Adrenal gland (tissue), 12 donors: ENCODE data around the gene CELF2. TPM values are rescaled to one million over a fixed set of nuclear protein-coding genes. Genes with fewer than 3 reads are reported as not detected.

Experiments used
- DNase-seq, 7 donors: peaks; one replicate each; pipeline ENCODE4 v3.0.0-alpha.2; 2019 to 2020
- H3K27ac ChIP-seq, 5 donors: fragments of 200-600 bp; sonication (generic) in 4 of 5; 1 replicate in 3 of 5; 2 replicates in 2 of 5; pipeline versions ENCODE4 v1.5.1 to v1.8.0; 2016 to 2020; ENCODE audit warnings: mild to moderate bottlenecking in 1 of 5
- H3K27me3 ChIP-seq: fragments of 200-600 bp; 2 replicates; pipeline ENCODE4 v1.8.0; 2021
- H3K36me3 ChIP-seq, 2 donors: fragments of 200-600 bp; replicated peaks in 1 of 2; 1 replicate in 1 of 2; 2 replicates in 1 of 2; pipeline versions ENCODE4 v1.5.1 to v1.8.0; 2018 to 2022
- H3K4me1 ChIP-seq, 2 donors: fragments of 200-600 bp; replicated peaks in 1 of 2; 1 replicate in 1 of 2; 2 replicates in 1 of 2; pipeline versions ENCODE4 v1.5.1 to v1.8.0; 2018 to 2021
- H3K4me3 ChIP-seq, 4 donors: fragments of 200-600 bp; sonication (generic) in 3 of 4; one replicate each; pipeline ENCODE4 v1.5.1; 2016 to 2018
- H3K9me3 ChIP-seq, 3 donors: fragments of 200-600 bp; sonication (generic) in 1 of 3; replicated peaks in 1 of 3; 1 replicate in 2 of 3; 2 replicates in 1 of 3; pipeline versions ENCODE4 v1.5.1 to v1.8.0; 2016 to 2021
- POLR2A ChIP-seq, 2 donors: fragments of 450-650 bp; IDR thresholded peaks; one replicate each; pipeline ENCODE4 v1.6.1; 2017; ENCODE audit warnings: antibody characterized with exemption in 2 of 2, mild to moderate bottlenecking in 2 of 2, moderate library complexity in 1 of 2
- WGBS, 4 donors: extraction: QIAGEN DNeasy Blood & Tissue Kit in 2 of 4; methylation state at CpG; one replicate each; pipeline versions ENCODE4 v1.1.5 to v1.1.7; 2013 to 2017; 5-methylcytosine and 5-hydroxymethylcytosine counted together
- intact Hi-C, 2 donors: fragments of 100-400 bp; cut with DNase I; formaldehyde crosslinking; loops; one replicate each; pipeline versions ENCODE4 v1.14.1 to v1.15.0; 2022 to 2023
- polyA plus RNA-seq, 3 donors: library from polyadenylated mRNA; stranded (reverse); fragments of 200-250 nt in 2 of 3; fragments of 350-450 nt in 1 of 3; fragmentation: Illumina TruSeq in 1 of 3; extraction: RNeasy Lipid Tissue Mini Kit (QIAGEN cat#74804) in 1 of 3; gene quantifications; one replicate each; pipeline ENCODE4 v1.2.3, GENCODE V29; 2013 to 2014
- total RNA-seq, 9 donors: library from RNA; depleted of rRNA in 4 of 9; stranded (reverse); fragments of >200 nt in 4 of 9; fragments of 120-200 nt in 1 of 9; fragmentation: NEBNext Ultra II Directional in 1 of 9; extraction: Animal tissue kit (Norgen Biotek cat#: 25700) in 1 of 9; gene quantifications; one replicate each; pipeline versions ENCODE4 v1.1.0 to v1.2.4, GENCODE V29; 2013 to 2023
- TF ChIP-seq, protein P1 (sequence below), 6 experiments: fragments of 450-650 bp in 4 of 6; fragments of 200-600 bp in 2 of 6; sonication (generic) in 1 of 6; IDR thresholded peaks; 1 replicate in 5 of 6; 2 replicates in 1 of 6; pipeline versions ENCODE4 v1.5.1 to v1.8.0; 2016 to 2021; ENCODE audit warnings: antibody characterized with exemption in 6 of 6, mild to moderate bottlenecking in 2 of 6, moderate library complexity in 1 of 6
- donor health status: healthy with polysubstance abuse.
- donor health status: Bipolar disorder and iron deficiency.
- donor health status: DM: yes; HTN: yes; CAD: no.
- donor health status: DM: no; HTN: no; CAD: no.
- donor health status: DM: no; HTN: no; CAD: no.
- donor health status: DM: yes; HTN: yes; CAD: no.

The CELF2 gene
- total and polyA plus RNA-seq, 12 donors = 2.7 to 26.0 (median 10.3) TPM

DNA sequence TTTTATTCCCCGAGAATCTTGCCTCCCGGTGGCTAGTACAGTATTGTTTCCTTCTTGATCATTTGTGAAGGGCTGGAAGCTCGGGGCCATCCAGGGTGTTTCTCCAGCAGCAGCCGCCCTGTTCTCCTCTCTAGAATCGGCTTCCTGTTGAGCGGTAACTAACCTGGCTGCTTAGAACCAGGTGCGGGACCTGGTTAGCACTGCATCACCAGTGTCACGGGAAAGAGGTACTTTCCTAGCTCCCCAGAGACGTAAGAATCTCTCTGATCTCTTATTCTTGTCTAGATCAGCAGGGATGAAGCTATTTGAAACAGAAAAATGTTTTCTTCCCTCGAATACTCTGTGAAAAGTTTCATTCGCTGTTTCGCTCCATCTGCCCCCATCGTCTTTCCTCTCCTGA is 239.2 kb downstream of the CELF2 start:
- Histone ChIP-seq H3K4me3 (no peak overlapping the region), H3K4me1 (no peaks in the 10 kb centered on the region), H3K9me3 (no peaks in the 10 kb centered on the region), H3K27me3 (no peaks in the 10 kb centered on the region), H3K36me3 (no peaks in the 10 kb centered on the region), H3K27ac (no peak overlapping the region)
- no peak for TF ChIP-seq POLR2A (IDR thresholded peaks at IDR 0.05)
- TF ChIP-seq, protein P1, sequence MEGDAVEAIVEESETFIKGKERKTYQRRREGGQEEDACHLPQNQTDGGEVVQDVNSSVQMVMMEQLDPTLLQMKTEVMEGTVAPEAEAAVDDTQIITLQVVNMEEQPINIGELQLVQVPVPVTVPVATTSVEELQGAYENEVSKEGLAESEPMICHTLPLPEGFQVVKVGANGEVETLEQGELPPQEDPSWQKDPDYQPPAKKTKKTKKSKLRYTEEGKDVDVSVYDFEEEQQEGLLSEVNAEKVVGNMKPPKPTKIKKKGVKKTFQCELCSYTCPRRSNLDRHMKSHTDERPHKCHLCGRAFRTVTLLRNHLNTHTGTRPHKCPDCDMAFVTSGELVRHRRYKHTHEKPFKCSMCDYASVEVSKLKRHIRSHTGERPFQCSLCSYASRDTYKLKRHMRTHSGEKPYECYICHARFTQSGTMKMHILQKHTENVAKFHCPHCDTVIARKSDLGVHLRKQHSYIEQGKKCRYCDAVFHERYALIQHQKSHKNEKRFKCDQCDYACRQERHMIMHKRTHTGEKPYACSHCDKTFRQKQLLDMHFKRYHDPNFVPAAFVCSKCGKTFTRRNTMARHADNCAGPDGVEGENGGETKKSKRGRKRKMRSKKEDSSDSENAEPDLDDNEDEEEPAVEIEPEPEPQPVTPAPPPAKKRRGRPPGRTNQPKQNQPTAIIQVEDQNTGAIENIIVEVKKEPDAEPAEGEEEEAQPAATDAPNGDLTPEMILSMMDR (IDR thresholded peaks at IDR 0.05) = no peak
- intact Hi-C loops = no loop called here
- no peak for DNase-seq
- WGBS, 4 donors = 77 to 87% (median 82%) methylated on average over 13 of the region's 13 CpGs

DNA sequence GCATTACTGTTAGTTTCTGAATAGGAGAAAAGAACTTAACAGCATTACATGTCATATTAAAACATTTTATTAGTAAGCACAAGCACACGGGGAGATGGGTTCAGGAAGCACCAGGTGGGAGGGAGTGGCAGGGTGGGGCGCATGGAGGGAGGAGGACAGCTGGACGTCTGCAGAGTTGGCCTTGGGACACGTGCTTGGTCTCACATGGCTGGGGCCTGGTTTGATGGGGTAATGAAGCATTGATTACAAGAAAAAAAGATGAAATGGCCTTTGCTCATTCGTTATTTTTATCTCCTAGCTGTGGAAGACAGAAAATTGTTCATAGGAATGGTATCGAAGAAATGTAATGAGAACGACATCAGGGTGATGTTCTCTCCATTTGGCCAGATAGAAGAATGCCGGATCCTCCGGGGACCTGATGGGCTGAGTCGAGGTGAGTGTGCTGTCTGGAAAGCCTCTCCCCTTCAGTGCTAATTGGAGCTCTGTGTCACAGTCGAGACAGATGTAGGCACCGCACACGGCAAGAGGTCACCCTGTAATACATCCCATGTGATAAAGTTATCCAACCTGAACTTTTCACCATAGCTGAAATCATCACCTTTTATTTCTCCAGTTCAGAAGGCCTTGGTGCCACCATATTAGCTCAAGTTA is 239.9 kb downstream of the CELF2 start:
- H3K36me3 ChIP-seq = no peaks in the 10 kb centered on the region
- H3K9me3 ChIP-seq = no peaks in the 10 kb centered on the region
- TF ChIP-seq POLR2A (IDR thresholded peaks at IDR 0.05) = no peak
- TF ChIP-seq, protein P1 (IDR thresholded peaks at IDR 0.05) = no peak
- no peaks in the 10 kb centered on the region for H3K27me3 ChIP-seq
- H3K27ac ChIP-seq = no peak overlapping the region
- DNase-seq = no peak
- 77 to 81% (median 78%) methylated on average over 13 of the region's 13 CpGs for WGBS, 4 donors
- H3K4me1 ChIP-seq = no peaks in the 10 kb centered on the region
- intact Hi-C loops = no loop called here
- no peak overlapping the region for H3K4me3 ChIP-seq

DNA sequence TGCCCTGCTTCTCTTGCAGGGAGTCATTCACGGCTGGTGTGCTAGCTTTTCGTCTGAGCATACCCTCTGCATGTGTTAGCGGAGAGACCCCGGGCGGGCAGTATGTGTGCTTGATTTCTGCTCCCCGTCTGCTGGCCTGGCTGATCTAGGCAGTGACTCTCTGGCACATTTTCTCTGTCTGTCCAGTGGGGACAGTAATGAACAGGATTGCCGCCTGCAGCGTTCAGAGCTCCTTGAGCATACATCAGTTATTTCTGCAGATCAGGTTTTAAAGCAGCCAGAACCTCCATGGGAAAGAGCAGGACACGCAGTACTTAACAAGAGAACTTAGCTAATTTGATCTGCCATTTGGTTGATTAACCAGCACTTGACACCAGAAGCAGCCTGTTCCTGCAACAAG is 242.5 kb downstream of the CELF2 start:
- peak in 1 of 7 donors; percentile 64 for DNase-seq
- Histone ChIP-seq H3K4me1 (no peaks in the 10 kb centered on the region), H3K36me3 (no peaks in the 10 kb centered on the region), H3K9me3 (no peaks in the 10 kb centered on the region), H3K4me3 (no peak overlapping the region), H3K27ac (no peak overlapping the region), H3K27me3 (no peaks in the 10 kb centered on the region)
- 60 to 71% (median 65%) methylated on average over 9 of the region's 9 CpGs for WGBS, 4 donors
- TF ChIP-seq, protein P1 (IDR thresholded peaks at IDR 0.05) = no peak
- TF ChIP-seq POLR2A (IDR thresholded peaks at IDR 0.05) = no peak
- intact Hi-C loops = no loop called here

DNA sequence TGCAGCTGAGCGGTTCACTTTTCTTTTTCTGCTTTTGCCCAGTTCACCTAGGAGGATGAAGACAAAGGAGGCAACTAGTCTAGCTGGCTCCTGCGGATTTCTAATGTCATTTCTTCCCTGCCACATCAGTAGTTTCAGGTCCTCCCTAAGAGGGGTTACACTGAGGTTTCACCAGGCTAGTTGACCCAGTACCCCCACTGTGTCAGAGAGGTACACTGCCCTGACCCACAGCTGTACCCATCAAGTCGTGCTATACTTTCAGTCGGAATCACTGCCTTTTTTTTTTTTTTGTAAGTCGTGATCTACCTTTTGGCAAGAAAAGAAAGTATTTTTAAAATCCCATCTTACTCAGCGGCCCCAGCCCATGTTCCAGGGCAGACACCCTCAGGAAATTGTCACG is 243.5 kb downstream of the CELF2 start:
- Histone ChIP-seq H3K4me1 (no peaks in the 10 kb centered on the region), H3K4me3 (no peak overlapping the region), H3K36me3 (no peaks in the 10 kb centered on the region), H3K9me3 (no peaks in the 10 kb centered on the region), H3K27ac (no peak overlapping the region), H3K27me3 (no peaks in the 10 kb centered on the region)
- TF ChIP-seq, protein P1 (IDR thresholded peaks at IDR 0.05) = no peak
- no peak for TF ChIP-seq POLR2A (IDR thresholded peaks at IDR 0.05)
- DNase-seq = no peak
- WGBS, 4 donors = 78 to 84% (median 81%) methylated on average over 7 of the region's 7 CpGs
- intact Hi-C loops = no loop called here
